Hematopoietic multipotent progenitor cell treated with erythropoietin and hydrocortisone succinate and interleukin-3 and kit ligand, for 4 days (in vitro differentiated cells): Measurements from ENCODE around the gene TCF3.

Source experiments
- DNase-seq: peaks from one replicate; pipeline ENCODE4 v3.0.0-alpha.2; 2015

Gene TCF3

DNA sequence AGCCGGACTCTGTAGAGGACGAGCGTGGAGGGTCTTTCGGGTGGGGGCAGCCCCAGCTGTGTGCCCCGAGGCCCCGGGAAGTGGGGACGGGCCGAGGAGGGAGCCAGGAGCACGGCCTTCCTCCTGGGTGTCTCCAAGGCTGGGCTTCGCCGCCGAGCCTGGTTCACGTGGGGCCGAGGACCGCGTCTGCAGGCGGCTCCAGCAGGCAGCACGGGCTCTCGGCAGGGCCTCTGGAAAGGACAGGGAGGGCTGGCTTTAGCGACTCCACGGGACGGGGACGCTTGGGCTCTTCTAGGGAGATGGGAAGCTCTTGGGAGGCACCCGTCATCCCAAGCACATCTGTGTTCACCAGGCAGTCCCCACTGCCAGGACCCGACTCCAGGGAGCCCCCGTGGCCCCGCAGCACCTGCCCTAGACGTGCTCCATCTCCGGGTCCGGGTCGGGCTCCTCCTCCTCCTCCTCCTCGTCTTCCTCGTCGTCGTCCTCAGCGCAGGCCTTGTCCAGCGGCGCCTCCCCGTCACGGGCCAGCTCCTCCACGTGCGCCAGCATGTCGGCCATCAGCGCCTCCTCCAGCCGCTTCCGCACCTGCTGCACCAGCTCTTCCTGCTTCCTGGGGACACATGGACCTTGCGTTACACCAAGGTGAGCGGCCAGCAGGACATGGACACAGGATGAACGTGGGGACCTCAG, 74.3 kb downstream of the TCF3 start:
- DNase-seq: no peak

DNA sequence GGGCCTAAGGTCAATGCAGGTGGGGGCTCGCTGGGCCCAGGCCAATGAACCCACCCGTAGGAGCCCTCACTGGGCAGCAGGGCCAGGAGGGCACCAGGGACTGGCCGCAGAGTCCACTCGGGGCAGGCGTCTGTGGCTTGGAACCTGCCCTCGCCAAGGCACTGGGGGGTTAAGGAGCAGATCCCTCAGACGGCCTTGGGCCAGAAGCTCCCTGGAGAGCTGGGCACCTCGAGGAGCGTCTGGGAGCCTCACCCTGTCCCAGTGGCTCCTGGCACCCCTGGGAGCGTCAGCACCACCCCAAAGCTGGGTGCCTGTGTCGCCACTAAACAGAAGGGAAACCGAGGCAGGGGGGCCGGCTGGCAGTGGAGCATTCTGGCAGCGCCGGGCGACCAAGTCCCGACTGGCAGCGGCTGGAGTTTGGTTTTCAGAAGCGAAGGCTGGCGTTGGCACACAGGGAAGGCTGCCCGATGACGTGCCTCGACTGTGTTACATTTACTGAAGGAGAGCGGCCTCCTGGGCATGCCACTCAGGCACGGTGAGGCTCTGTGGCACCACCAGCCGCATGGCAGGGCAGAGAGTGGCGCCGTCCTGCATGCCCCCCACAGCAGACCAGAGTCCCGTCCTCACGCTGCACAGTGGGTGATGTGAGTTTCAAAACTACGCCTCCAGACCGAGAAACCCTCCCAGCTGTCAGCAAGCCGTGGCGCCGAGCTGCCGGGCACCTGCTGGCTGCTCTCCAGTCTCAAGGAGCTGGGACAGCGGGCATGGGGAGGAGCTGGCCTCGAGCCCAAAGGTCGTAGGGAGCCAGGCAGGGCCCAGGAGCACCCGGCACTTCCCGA, 75.1 kb downstream of the TCF3 start:
- no peak for DNase-seq

DNA sequence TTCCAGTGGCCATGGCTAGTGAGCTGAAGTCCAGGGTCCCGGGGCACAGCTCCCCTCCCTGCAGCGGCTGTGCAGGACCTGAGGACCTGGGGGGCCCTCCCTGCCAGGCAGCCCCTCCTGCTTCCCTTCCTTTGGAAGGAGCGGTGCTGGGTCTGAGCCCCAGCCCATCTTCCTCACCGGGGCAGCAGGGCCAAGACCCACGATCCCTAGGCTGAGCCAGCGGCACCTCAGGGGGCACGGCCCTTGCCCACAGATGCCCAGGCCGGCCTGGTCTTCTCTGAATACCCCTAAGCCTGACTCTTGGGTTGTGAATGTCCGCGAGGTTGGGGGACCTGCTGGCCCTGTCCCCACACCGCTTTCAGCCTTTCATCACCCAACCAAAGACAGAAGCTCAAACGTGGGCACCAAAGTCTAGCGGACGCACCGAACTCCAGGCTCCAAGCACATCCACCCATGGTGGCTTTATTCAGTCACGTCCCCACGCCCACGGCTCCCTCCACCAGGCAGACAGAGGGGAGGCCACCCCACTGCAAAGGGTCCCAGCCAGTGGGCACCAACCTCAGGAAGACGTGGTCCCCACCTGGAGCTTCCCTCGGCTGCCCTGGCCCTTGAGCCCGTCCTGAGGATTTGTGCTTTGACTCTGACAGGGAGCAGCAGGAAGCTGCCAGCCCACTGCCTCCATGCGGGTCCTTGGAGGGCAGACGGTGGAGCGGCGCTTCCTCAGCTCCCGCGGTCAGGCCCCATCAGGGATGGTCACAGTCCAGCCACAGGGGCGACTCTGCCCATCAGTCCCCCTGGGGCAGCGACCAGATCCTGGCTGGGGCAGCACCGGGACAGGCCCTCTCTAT, 75.9 kb downstream of the TCF3 start:
- no peak for DNase-seq

DNA sequence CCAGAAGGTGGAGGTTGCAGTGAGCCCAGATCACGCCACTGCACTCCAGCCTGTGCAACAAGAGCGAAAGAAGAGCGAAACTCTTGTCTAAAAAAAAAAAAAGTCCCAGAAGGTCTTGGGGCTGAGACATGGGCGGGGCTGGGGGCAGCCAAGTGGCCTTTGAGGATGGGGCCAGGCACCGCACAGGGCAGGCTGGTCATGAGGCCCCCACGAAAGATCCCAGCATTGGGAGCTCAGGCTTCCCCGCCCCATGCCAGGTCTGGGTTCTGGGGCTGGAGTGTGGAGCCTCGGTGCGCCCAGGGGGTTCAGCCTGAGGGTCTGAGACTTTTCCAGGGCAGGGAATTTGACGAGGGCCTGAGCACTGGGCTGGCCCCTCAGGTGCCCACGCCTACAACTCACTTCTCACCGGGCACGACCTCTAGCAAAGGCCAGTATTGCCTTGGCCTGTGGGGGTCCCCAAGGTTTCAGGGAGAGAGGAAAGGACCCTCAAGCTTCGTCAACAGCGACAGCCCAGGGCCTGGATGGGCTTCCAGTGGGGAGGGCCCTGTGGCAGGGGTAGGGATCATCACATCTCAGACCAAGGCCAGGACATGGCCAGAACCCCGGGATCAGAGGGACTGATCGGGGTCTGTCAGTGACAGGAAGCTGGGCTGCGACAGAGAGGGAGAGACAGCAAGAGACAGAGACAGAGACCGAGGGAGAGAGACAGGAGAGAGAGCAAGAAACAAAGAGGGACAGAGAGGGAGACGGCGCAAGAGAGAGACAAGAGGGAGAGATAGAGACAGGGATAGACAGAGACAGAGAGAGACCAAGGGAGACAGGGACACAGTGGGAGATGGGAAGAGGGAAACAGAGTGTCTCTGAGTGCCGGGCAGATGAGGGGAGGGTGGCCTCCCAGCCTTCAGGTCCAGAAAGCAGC, 76.8 kb downstream of the TCF3 start:
- no peak for DNase-seq

DNA sequence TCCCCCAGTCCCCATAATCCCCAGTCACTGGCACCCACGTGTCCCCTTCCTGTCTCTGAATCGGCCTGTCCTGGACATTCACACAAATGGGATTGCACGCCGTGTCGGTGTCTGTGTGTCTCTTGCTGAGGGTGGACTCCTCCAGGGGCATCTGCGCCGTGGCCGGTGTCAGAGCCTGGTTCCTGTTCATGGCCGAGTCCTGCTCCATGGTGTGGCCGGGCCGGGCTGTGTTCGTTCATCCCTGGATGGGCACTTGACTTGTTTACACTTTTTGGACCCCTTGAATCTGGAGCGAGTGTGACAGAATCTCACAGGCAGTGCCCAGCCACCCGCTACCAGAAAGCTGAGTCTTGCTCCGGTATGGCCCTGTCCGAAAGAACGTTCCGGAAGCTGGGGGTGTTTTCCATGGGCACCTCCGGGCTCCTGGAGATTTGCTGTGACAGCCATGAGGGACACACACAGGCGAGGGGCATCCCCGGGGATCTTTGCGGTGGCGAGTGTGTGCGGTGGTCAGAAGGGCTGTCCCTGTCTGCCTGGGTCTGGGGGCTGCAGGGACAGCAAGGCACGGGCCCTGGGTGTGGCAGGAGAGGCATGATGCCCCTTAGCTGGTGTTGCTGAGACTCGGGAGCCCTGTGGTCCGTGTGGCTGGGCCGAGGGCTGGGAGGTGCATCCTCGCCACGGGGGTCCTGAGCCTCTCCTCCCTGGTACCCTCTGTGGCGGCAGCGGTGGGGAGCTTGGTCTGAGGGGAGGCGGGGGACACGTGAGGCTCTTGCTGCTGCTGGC, 77.9 kb downstream of the TCF3 start:
- no peak for DNase-seq

DNA sequence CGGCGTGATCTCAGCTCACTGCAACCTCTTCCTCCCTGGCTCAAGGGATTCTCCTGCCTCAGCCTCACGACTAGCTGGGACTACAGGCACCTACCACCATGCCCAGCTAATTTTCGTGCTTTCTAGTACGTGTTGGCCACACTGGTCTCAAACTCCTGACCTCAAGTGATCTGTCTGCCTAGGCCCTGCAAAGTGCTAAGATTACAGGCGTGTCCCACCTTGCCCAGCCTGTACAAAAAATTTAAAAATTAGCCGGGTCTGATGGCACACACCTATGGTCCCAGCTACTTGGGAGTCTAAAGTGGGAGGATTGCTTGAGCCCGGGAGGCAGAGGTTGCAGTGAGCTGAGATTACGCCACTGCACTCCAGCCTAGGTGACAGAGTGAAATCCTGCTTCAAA, 79.6 kb downstream of the TCF3 start:
- no peak for DNase-seq

DNA sequence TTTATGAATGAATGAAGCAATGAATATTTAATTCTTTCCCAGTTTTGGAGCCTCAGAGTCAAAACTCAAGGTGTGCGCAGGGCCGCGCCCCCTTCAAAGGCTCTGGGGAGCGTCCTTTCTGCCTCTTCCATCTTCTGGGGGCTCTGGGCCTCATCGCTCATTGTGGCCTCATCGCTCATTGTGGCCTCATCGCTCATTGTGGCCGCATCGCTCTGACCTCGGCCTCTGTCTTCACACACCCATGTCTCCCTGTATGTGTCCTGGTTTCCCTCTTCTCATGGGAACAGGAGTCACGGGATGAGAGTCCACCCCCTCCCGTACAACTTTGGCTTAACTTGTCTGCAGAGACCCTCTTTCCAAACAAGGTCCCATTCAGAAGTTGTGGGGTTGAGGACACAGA, 81.1 kb downstream of the TCF3 start:
- DNase-seq: no peak

DNA sequence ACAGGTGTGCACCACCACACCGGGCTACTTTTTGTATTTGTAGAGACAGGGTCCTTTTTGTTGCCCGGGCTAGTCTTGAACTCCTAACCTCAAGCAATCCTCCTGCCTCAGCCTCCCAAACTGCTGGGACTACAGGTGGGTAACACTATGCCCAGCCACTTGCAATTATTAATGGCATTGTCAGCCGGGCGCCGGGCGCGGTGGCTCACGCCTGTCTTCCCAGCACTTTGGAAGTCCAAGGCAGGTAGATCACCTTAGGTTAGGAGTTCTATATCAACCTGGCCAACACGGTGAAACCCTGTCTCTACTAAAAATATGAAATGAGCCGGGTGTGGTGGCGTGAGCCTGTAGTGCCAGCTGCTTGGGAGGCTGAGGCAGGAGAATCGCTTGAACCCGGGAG, 81.6 kb downstream of the TCF3 start:
- no peak for DNase-seq

DNA sequence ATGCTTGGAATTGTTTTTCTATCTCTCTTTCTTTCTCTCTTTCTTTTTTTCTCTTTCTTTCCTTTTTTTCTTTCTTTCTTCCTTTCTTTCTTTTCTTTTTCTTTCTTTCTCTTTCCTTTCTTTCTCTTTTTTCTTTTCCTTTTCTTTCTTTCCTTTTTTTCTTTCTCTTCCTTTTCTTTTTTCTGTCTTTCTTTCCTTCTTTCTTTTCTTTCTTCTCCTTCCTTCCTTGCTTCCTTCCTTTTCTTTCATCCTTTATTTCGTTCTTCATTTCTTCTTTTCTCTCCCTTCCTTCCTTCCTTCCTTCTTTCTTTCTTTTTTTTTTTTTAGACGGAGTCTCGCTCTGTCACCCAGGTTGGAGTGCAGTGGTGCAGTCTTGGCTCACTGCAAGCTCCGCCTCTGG, 82.4 kb downstream of the TCF3 start:
- no peak for DNase-seq

DNA sequence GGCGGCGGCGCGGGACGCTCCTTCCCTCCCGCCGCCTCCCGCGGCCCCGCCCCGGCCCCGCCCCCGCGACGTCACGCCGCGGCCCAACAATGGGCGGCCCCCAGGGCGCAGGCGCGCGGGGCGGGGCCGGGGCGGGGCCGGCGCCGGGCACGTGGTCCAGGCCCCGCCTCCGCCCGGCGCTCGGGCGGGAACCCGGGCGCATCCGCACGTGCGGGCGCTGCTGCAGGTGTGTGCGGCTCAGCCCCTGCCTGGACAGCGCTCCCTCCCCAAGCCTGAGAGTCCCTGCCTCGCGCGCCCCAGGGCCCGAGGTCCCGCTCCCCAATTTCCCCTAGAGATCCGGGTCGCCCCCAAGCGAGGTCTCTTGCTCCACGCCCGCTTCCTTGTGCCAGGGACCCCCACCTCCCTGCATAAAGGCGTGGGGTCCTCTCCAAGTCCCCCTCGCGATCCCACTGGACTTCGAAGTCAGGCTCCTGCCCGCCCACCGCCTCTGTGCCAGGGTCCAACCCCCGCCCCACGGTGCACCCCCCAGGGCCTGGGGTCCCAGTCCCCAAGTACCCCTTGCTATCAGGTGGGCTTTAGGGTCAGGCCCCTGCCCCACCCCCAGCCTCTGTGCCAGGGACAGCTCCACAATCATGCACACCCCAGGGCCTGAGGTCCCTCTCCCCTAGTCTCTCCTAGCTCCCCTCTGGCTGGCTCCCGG, 83.9 kb downstream of the TCF3 start, which contains the start of gene MEX3D:
Gene MEX3D (minus strand): TSS at position 6 of the 700 bp plus-strand sequence. CDS start 267 bp downstream, outside the sequence.
- DNase-seq: peak; percentile 88

DNA sequence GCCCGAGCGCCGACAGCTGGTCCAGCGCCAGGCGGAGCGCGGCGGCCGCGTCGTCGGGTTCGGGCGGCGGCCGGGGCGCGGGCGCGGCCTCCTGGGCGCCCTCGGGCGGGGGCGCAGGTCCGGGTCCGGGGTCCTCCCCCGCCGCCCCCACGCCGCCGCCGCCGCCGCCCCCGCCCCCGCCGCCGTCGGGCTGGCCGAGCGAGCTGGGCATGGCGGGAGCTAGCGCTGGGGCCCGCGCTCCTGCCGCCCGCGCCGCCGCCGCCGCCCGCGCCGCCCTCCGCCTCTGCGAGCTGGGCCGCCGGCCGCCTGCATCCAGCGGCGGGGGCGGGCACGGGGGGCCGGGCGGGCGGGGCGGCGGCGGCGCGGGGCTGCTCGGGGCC, 84.6 kb downstream of the TCF3 start:
- DNase-seq: no peak

DNA sequence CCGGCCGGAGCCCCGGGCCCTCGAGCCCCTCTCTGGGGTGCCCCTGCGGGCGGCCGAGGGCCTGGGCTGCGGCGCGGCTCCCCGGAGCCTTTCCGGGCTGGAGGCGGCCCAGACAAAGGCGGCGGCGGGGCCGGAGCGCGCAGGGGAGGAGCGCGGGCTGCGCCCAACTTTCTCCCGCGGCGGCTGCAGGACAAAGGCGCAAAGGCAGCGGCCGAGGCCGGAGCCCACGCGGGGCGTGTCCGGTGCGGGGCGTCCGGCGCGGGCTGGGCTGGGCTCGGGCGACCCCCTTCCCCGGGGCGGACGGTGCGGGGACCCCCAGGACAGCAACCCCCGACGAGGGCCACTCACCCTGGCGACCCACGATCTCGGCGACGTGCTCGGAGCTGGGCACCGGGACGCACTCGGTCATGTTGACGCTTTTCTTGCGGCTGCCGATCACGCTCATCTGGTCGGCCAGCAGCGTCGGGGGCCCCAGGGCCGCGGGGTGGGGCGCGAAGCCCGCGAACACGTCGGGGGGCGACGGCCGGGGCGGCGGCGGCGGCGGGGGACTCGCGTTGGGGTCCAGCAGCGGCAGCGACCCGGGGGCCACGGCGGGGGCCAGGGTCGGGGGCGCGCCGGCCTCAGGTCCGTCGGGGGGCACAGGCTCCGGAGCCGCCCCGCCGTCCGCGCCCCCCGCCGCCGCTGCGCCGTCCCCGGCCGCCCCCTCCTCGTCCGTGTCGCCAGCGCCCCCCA, 85.1 kb downstream of the TCF3 start:
- DNase-seq: peak; percentile 33

DNA sequence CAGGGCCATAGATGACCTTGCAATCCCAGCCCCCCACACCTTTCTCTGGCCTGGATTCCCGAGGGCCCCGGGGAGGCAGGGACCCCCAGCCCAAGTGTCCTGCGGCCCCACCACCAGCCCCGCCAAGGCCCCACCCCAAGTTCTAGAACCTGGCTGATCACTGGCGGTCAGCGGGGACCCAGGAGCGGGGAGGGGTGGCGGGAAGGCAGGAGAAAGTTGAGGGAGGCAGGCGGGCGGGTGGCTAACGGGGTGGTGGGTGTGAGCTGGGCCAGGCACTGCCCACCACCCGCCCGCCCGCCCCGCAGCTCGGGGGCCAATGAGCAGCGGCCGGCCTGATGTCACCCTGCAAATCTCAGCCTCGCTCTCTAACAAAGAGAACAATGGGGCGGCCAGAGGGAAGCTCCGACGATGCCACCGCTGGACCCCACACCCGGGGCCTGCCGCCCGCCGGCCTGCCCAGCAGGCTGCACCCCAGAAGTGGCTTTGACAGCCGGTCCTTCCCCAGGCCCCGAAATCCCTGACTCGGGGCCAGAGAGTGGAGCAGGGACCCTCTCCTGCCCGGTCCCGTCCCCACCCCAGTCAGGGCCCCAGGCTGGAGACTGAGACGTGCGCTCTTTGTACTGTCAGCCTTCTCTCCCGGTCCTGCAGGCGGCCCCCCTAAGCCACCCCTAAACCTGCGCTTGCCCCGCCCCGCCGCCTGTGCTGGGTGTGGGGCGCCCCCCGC, 85.9 kb downstream of the TCF3 start:
- no peak for DNase-seq

DNA sequence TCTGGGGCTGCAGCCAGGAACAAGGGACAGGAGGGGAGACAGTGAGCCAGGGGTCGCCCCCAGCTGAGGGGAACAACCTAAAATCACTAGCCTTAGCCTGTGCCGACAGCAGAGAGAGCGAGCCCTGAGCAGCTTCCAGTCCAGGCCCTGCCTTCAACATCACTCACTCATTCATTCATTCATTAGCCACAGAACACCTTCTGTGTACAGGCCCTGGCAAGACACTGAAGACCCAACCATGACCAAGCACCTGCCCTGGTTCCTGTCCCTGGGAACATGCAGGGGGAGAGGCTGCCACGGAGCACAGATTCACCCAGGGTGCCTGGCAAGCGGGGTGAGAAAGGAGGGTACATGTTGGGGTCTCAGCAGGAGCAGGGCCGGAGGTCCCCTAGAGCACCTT, 89.2 kb downstream of the TCF3 start:
- DNase-seq: no peak

DNA sequence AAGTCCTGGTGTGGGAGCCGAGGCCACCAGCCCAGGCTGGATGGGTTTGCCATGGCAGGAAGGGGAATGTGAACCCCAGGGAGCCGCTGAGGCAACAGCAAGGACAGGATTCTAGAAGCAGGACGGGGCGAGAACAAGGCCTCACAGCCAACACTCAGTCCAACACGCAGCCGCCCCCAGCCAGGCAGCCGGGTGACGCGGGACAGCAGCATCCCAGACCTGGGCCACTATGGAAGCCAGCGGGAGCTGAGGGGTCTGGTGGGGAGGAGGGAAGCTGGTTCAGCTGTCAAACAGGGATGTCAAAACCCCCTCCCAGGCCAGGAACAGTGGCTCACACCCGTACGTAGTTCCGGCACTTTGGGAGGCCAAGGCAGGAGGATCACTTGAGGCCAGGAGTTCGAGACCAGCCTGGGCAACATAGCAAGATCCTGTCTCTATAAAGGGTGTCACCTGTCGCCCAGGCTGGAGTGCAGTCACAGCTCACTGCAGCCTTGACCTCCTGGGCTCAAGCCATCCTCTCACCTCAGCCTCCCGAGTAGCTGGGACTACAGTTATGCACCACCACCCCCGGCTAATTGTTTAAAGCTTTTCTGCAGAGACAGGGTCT, 91.1 kb downstream of the TCF3 start:
- no peak for DNase-seq

DNA sequence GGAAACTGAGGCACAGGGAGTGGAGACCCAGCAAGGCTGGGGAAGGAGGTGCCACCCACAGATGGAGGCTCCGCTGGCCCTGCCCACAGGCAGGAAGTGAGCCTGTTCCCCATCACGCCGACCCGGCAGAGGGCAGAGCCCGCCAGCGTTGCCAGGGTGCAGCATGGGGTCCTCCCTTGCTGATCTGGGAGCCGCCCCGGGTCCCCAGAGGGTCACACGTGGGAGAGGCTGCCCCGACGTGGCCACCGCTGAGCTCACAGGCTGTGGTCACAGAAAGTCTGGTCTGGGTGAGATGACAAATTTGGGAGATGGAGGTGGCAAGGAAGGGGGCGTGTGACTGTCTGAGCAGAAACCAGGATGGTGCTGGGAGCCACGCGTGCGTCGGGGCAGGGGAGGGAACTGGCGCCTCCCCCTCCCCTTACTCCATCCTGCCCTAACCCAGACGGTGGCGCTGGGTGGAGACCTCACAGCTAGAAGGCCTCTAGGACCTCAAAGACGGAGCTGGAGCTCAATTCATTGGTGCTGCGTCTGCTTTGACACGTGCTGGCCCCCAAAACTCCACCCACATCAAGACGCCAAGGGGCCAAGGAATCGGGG, 92.0 kb downstream of the TCF3 start:
- peak; percentile 30 for DNase-seq
